K562 (cell line): Measurements from ENCODE around the gene PSMA5. TPM values are rescaled to one million over a fixed set of nuclear protein-coding genes. Genes with fewer than 3 reads are reported as not detected.

Experiments used
- ASH1L ChIP-seq: fragments of 450-650 bp; IDR thresholded peaks from 2 replicates; pipeline ENCODE4 v1.6.1; 2018; ENCODE audit warnings: borderline replicate concordance, mild to moderate bottlenecking, low read depth; ENCODE audit not compliant: partially characterized antibody
- CREB5 ChIP-seq: fragments of 250-450 bp; sonication (Bioruptor Pico); IDR thresholded peaks from 2 replicates; pipeline ENCODE4 v1.5.0; 2020; ENCODE audit warnings: mild to moderate bottlenecking
- ESRRA ChIP-seq: fragments of 450-650 bp; IDR thresholded peaks from 2 replicates; pipeline ENCODE4 v1.6.1; 2014; ENCODE audit warnings: low read depth, mild to moderate bottlenecking, moderate library complexity, borderline replicate concordance
- ILF3 ChIP-seq: fragments of 450-650 bp; IDR thresholded peaks from 2 replicates; pipeline ENCODE4 v1.6.1; 2018; ENCODE audit warnings: antibody characterized with exemption, mild to moderate bottlenecking, moderate library complexity, borderline replicate concordance
- MAFG ChIP-seq: fragments of 450-650 bp; conservative IDR thresholded peaks from 2 replicates; pipeline ENCODE4 v1.6.1; 2016; ENCODE audit warnings: missing genetic modification characterization, missing compliant biosample characterization
- MYC ChIP-seq, 2 experiments: fragments of 250-450 bp in 1 of 2; sonication (Bioruptor Pico) in 1 of 2; IDR thresholded peaks; 2 replicates each; pipeline versions ENCODE4 v1.5.1 to v1.6.1; 2012 to 2021; ENCODE audit warnings: low read depth in 2 of 2, borderline replicate concordance in 1 of 2, improper control_type of control experiment in 1 of 2, low read length in 1 of 2, mild to moderate bottlenecking in 1 of 2, moderate library complexity in 1 of 2
- PYGO2 ChIP-seq: fragments of 450-650 bp; IDR thresholded peaks from 2 replicates; pipeline ENCODE4 v1.6.1; 2016; ENCODE audit warnings: mild to moderate bottlenecking, missing genetic modification characterization, moderate library complexity, missing compliant biosample characterization
- RBFOX2 ChIP-seq: fragments of 200-400 bp; formaldehyde crosslinking; IDR thresholded peaks from 2 replicates; pipeline ENCODE4 v1.6.1; 2017; ENCODE audit warnings: low read depth, mild to moderate bottlenecking, low read length, moderate library complexity
- REST ChIP-seq, 2 experiments: fragments of 450-650 bp; formaldehyde crosslinking in 1 of 2; IDR thresholded peaks; 2 replicates each; pipeline versions ENCODE4 v1.4.0 to v1.6.1; 2014 to 2020; ENCODE audit warnings: mild to moderate bottlenecking in 2 of 2, borderline replicate concordance in 1 of 2, low read depth in 1 of 2
- SMARCE1 ChIP-seq: fragments of 450-650 bp; IDR thresholded peaks from 2 replicates; pipeline ENCODE4 v1.7.1; 2016; ENCODE audit warnings: mild to moderate bottlenecking
- TEAD1 ChIP-seq, 2 experiments: fragments of 450-650 bp in 1 of 2; sonication (generic) in 1 of 2; formaldehyde crosslinking; IDR thresholded peaks; 2 replicates each; pipeline versions ENCODE4 v1.4.0 to v1.8.0; 2020 to 2022; ENCODE audit warnings: mild to moderate bottlenecking in 2 of 2, missing genetic modification reagents in 1 of 2
- ZBTB43 ChIP-seq: sonication (generic); formaldehyde crosslinking; IDR thresholded peaks from 2 replicates; pipeline ENCODE4 v1.8.0; 2023; ENCODE audit warnings: mild to moderate bottlenecking, missing genetic modification reagents
- ZNF41 ChIP-seq: fragments of 250-450 bp; sonication (Bioruptor Pico); conservative IDR thresholded peaks from 2 replicates; pipeline ENCODE4 v1.4.0; 2020; ENCODE audit warnings: mild to moderate bottlenecking
- polyA plus RNA-seq, 8 experiments: library from polyadenylated mRNA; depleted of rRNA in 4 of 8; stranded (reverse) in 5 of 8; unstranded in 3 of 8; fragments of >200 nt; fragmentation: Nextera tagmentation in 2 of 8; fragmentation: Illumina TruSeq in 1 of 8; extraction: Ambion mirVana in 2 of 8; extraction: Trizol in 1 of 8; gene quantifications; 2 replicates each; pipeline versions ENCODE4 v1.2.1 to v1.2.3, GENCODE V29; 2011 to 2014; ENCODE audit warnings: inconsistent platforms in 1 of 8, missing spikeins in 1 of 8
- total RNA-seq, 7 experiments: library from RNA; depleted of rRNA in 6 of 7; stranded (reverse); fragments of >200 nt in 6 of 7; fragmentation: Illumina TruSeq in 2 of 7; extraction: Trizol in 2 of 7; gene quantifications; 2 replicates each; pipeline versions ENCODE4 v1.2.1 to v1.2.3, GENCODE V29; 2011 to 2021; ENCODE audit warnings: low replicate concordance in 1 of 7

The PSMA5 gene
- total and polyA plus RNA-seq, 9 of the 15 experiments (the other 6 are each of a cell fraction or from before 2014, with no cell fraction given): 82.6 to 542 (median 287) TPM

- TF ChIP-seq REST (IDR thresholded peaks at IDR 0.05; ENCODE audit: borderline replicate concordance) (no peak), REST (CRISPR knock-in tag; IDR thresholded peaks at IDR 0.05; ENCODE audit: low read depth) (no peak), SMARCE1 (peak; percentile 56), MAFG (tag) (no peak), MYC (IDR thresholded peaks at IDR 0.05; ENCODE audit: low read depth, low read length) (no peak), MYC (CRISPR knock-in tag; IDR thresholded peaks at IDR 0.05; ENCODE audit: borderline replicate concordance, low read depth) (no peak), ILF3 (0 out of 2 replicates have a peak, but pooled peaks have one; percentile 14), ZNF41 (CRISPR knock-in tag) (0 out of 2 replicates have a peak, but pooled peaks have one; percentile 35), PYGO2 (no peak), TEAD1 (CRISPR knock-in tag; IDR thresholded peaks at IDR 0.05) (no peak), CREB5 (no peak), RBFOX2 (peak; percentile 67; the same call in 1 of the 2 replicates), ESRRA (0 out of 2 replicates have a peak, but pooled peaks have one; percentile 10), ASH1L (no peak), ZBTB43 (no peak)
Observed at GRCh38 chr1:109388884-109389637, 37.2 kb downstream of the PSMA5 start (continued).
